Heart right ventricle (tissue), 16 donors: ENCODE results near the gene ILF2. TPM values are rescaled to one million over a fixed set of nuclear protein-coding genes. Genes with fewer than 3 reads are reported as not detected.
A peak's percentile ranks its signal among the peaks of the same experiment; 100 is the strongest.

Experiments
- ATAC-seq, 8 donors: fragments of 200-7000 bp; cut with Tn5 transposase; one replicate each; pipeline ENCODE4 v1.9.1; 2020; ENCODE audit warnings: mild to moderate bottlenecking in 8 of 8, moderate library complexity in 8 of 8, moderate number of reproducible peaks in 1 of 8
- DNase-seq, 2 donors: peaks; one replicate each; pipeline ENCODE4 v3.0.0-alpha.2; 2020
- H3K27ac ChIP-seq, 10 donors: fragments of 200-600 bp; sonication (generic) in 2 of 10; one replicate each; pipeline versions ENCODE4 v1.5.0 to v1.8.0; 2020 to 2022; ENCODE audit warnings: mild to moderate bottlenecking in 3 of 10
- H3K27me3 ChIP-seq, 7 donors: fragments of 200-600 bp; one replicate each; pipeline ENCODE4 v1.8.0; 2021 to 2022; ENCODE audit warnings: mild to moderate bottlenecking in 2 of 7
- H3K36me3 ChIP-seq, 9 donors: fragments of 200-600 bp; sonication (generic) in 1 of 9; one replicate each; pipeline versions ENCODE4 v1.5.0 to v1.8.0; 2020 to 2022; ENCODE audit warnings: mild to moderate bottlenecking in 2 of 9
- H3K4me1 ChIP-seq, 9 donors: fragments of 200-600 bp; sonication (generic) in 1 of 9; one replicate each; pipeline versions ENCODE4 v1.5.0 to v1.8.0; 2020 to 2022; ENCODE audit warnings: mild to moderate bottlenecking in 4 of 9
- H3K4me3 ChIP-seq, 10 donors: fragments of 200-600 bp; sonication (generic) in 2 of 10; one replicate each; pipeline versions ENCODE4 v1.5.0 to v1.8.0; 2020 to 2022; ENCODE audit warnings: mild to moderate bottlenecking in 7 of 10, moderate library complexity in 2 of 10
- H3K9me3 ChIP-seq, 11 donors: fragments of 200-600 bp in 10 of 11; sonication (generic) in 2 of 11; one replicate each; pipeline versions ENCODE4 v1.5.0 to v1.8.0; 2013 to 2022; ENCODE audit warnings: mild to moderate bottlenecking in 2 of 11, control low read depth in 1 of 11, moderate library complexity in 1 of 11
- CTCF ChIP-seq, 9 donors: fragments of 200-600 bp; sonication (generic) in 2 of 9; IDR thresholded peaks; one replicate each; pipeline versions ENCODE4 v1.5.0 to v1.8.0; 2021 to 2022; ENCODE audit warnings: antibody characterized with exemption in 9 of 9, mild to moderate bottlenecking in 5 of 9, moderate library complexity in 1 of 9
- WGBS, 2 donors: extraction: QIAGEN DNeasy Blood & Tissue Kit; methylation state at CpG; one replicate each; pipeline ENCODE4 v1.1.7; 2013; ENCODE audit warnings: inconsistent platforms in 1 of 2; 5-methylcytosine and 5-hydroxymethylcytosine counted together
- intact Hi-C, 10 donors: fragments of 100-400 bp; cut with DNase I; formaldehyde crosslinking; loops; one replicate each; pipeline versions ENCODE4 v1.11.1 to v1.14.2; 2022
- polyA plus RNA-seq, 2 donors: library from polyadenylated mRNA; stranded (reverse); fragments of 200-250 nt; gene quantifications; one replicate each; pipeline ENCODE4 v1.2.3, GENCODE V29; 2013
- total RNA-seq, 10 donors: library from RNA; stranded (reverse); fragmentation: NEBNext Ultra II Directional in 3 of 10; extraction: Animal tissue kit (Norgen Biotek cat#: 25700) in 3 of 10; gene quantifications; one replicate each; pipeline versions ENCODE4 v1.2.1 to v1.2.4, GENCODE V29; 2021 to 2023
- donor health status: Arrhythmogenic right ventricular cardiomyopathy.
- donor health status: ischemic (EF 13 %, LVEDD 7.1; RV severe dilation, severe dysfunction).
- donor health status: healthy with polysubstance abuse.
- donor health status: DM: no; HTN: yes; CAD: no.
- donor health status: DM: no; HTN: no; CAD: no.
- donor health status: ischemic (EF 25% LVEDD 6.9; RV normal size, moderate dysfunction).
- donor health status: ischemic (EF 25% LVEDD 5.7; RV mildly dilated, moderate dysfunction).
- donor health status: healthy.
- donor health status: DM: yes; HTN: yes; CAD: no.
- donor health status: Ischemic cardiomyopathy.
- donor health status: ischemic (EF 35%, LVEDD 5.7; RV mildly dilated, moderate dysfunction).
- donor health status: nonischemic (EF 11% LVEDD 7.7; RV severe dilation, severe dysfunction).
- donor health status: DM: yes; HTN: yes; CAD: no.
- donor health status: PGD.
- donor health status: ischemic (EF 29% LVEDD 5.4; RV normal size, mild dysfunction).
- donor health status: nonischemic (EF 23%, LVEDD 6.1; RV moderate dilation, normal function).

ILF2 gene
- total and polyA plus RNA-seq, 12 donors: 17.3 to 114 (median 70.8) TPM

- ATAC-seq (peak; percentile 25 to 74 (median 64)), DNase-seq (peak; percentile 77 to 84)
- H3K36me3 ChIP-seq: peaks cover 0 to 29% (median 0%) of the 10 kb centered on the region in 9 donors
- intact Hi-C loops: loop anchor here in 1 of 10 donors (5.0 kb wide), 1 partner anchor 44 kb away; the partner anchor contains the start of gene ILF2
- H3K4me1 ChIP-seq: peaks cover 19 to 84% (median 59%) of the 10 kb centered on the region in 9 donors
- peak within 1 kb of the TSS; percentile 34 to 71 (median 60) for H3K4me3 ChIP-seq
- no peaks in the 10 kb centered on the region for H3K27me3 ChIP-seq
- 48 to 54% methylated on average over 10 of the region's 10 CpGs for WGBS, 2 donors
- TF ChIP-seq CTCF (IDR thresholded peaks at IDR 0.05): peak in 2 of 9 donors; percentile 38 to 42
- no peaks in the 10 kb centered on the region for H3K9me3 ChIP-seq
- H3K27ac ChIP-seq: peak within 1 kb of the TSS; percentile 82 to 98 (median 91)
Observed at GRCh38 chr1:153627715-153628626, 42.8 kb downstream of the ILF2 start, which contains the start of gene S100A1. Gene S100A1 (plus strand): TSS chr1:153628434. CDS start chr1:153630522, 2,088 bp downstream.

GRCh38 chr1:153626904-153627714, 43.7 kb downstream of the ILF2 start, which contains the start of gene S100A13:
Gene S100A13 (minus strand): TSS chr1:153627505. CDS start chr1:153626472, 1,033 bp downstream.
- Histone ChIP-seq H3K36me3 (peaks cover 0 to 37% (median 0%) of the 10 kb centered on the region in 9 donors), H3K4me1 (peaks cover 19 to 75% (median 54%) of the 10 kb centered on the region in 9 donors), H3K4me3 (peak within 1 kb of the TSS; percentile 34 to 71 (median 60)), H3K27ac (peak within 1 kb of the TSS; percentile 82 to 98 (median 91)), H3K27me3 (no peaks in the 10 kb centered on the region), H3K9me3 (no peaks in the 10 kb centered on the region)
- 4 to 5% methylated on average over 27 to 28 of the region's 28 CpGs for WGBS, 2 donors
- peak; percentile 32 to 69 (median 59) for TF ChIP-seq CTCF (IDR thresholded peaks at IDR 0.05)
- DNase-seq: peak; percentile 80 to 84
- peak; percentile 54 to 73 (median 64) for ATAC-seq
- intact Hi-C loops: loop anchor here in 1 of 10 donors (5.0 kb wide), 1 partner anchor 45 kb away; the partner anchor contains the start of gene ILF2

- intact Hi-C loops: loop anchor here in 1 of 10 donors (5.0 kb wide), 1 partner anchor 46 kb away; the partner anchor contains the start of gene ILF2
Observed at GRCh38 chr1:153626477-153626903, 44.3 kb downstream of the ILF2 start.

More at GRCh38 chr1:153626477-153626903, 44.3 kb downstream of the ILF2 start:
- no peak for TF ChIP-seq CTCF (IDR thresholded peaks at IDR 0.05)
- DNase-seq: no peak
- H3K36me3 ChIP-seq: peaks cover 0 to 44% (median 0%) of the 10 kb centered on the region in 9 donors
- no peaks in the 10 kb centered on the region for H3K9me3 ChIP-seq
- H3K27me3 ChIP-seq: no peaks in the 10 kb centered on the region
- ATAC-seq: no peak
- H3K4me1 ChIP-seq: peaks cover 19 to 71% (median 54%) of the 10 kb centered on the region in 9 donors
- WGBS, 2 donors: 51 to 61% methylated on average over 3 of the region's 3 CpGs
- peak overlapping the region; percentile 82 to 98 (median 91) for H3K27ac ChIP-seq
- H3K4me3 ChIP-seq: peak overlapping the region; percentile 34 to 71 (median 60)
